GM19324 (cell line): Measurements from ENCODE around the gene CDKN1A.
"Not testable (repeated sequence)": the region's sequence is repeated elsewhere in the genome, so short reads cannot be mapped to it uniquely, and the experiment has no call there.

Source experiments
- ATAC-seq: cut with Tn5 transposase; IDR thresholded peaks from one replicate; pipeline ENCODE4 v1.9.1; 2021; ENCODE audit warnings: mild to moderate bottlenecking, moderate library complexity; ENCODE audit not compliant: unreplicated experiment, low FRiP score

Gene CDKN1A

GRCh38 chr6:36717231-36717825, 38.8 kb downstream of the CDKN1A start:
- ATAC-seq = no peak

- no peak for ATAC-seq
Observed at GRCh38 chr6:36717871-36718540, 39.5 kb downstream of the CDKN1A start.

- no peak for ATAC-seq
Observed at GRCh38 chr6:36718560-36718959, 40.0 kb downstream of the CDKN1A start.

GRCh38 chr6:36719126-36719525, 40.6 kb downstream of the CDKN1A start:
- ATAC-seq = no peak

- ATAC-seq = no peak
Observed at GRCh38 chr6:36720251-36721141, 42.0 kb downstream of the CDKN1A start.

- ATAC-seq = no peak
Observed at GRCh38 chr6:36721369-36722140, 43.0 kb downstream of the CDKN1A start.

- ATAC-seq = no peak
Observed at GRCh38 chr6:36722365-36722764, 43.9 kb downstream of the CDKN1A start.

GRCh38 chr6:36722879-36723278, 44.4 kb downstream of the CDKN1A start:
- ATAC-seq = no peak

GRCh38 chr6:36723992-36724391, 45.5 kb downstream of the CDKN1A start:
- not testable (repeated sequence) for ATAC-seq

- ATAC-seq = no peak
Observed at GRCh38 chr6:36724514-36725390, 46.2 kb downstream of the CDKN1A start.

GRCh38 chr6:36725581-36725980, 47.1 kb downstream of the CDKN1A start:
- ATAC-seq = no peak

- ATAC-seq = no peak
Observed at GRCh38 chr6:36727505-36728021, 49.0 kb downstream of the CDKN1A start.

- ATAC-seq = no peak
Observed at GRCh38 chr6:36728289-36729160, 50.0 kb downstream of the CDKN1A start.

GRCh38 chr6:36729161-36729524, 50.6 kb downstream of the CDKN1A start:
- no peak for ATAC-seq

GRCh38 chr6:36730424-36731380, 52.2 kb downstream of the CDKN1A start:
- ATAC-seq = no peak

- ATAC-seq = no peak
Observed at GRCh38 chr6:36731622-36732310, 53.3 kb downstream of the CDKN1A start.

GRCh38 chr6:36733300-36733699, 54.8 kb downstream of the CDKN1A start:
- ATAC-seq = no peak
